ENCODE data around the gene METTL25B.

DNA sequence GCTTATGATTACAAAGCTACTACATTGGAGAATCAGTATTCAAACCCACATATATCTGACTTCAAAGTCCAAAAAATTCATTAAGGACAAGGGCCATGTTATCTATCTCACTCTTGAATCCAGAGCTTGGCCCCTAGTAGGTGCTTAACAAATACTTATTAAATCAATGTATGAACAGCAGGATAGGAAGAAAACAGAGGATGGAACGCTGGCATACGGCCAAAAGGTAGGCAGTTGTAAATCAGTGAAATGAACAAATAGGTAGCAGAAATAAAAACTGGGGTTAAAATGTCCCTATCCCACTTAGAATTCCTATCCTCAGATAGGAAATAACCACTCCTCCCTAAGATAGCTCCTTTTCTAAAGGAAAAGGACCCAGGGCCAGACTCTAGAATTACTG, 10.6 kb downstream of the METTL25B start:
- TF ChIP-seq, protein P1, sequence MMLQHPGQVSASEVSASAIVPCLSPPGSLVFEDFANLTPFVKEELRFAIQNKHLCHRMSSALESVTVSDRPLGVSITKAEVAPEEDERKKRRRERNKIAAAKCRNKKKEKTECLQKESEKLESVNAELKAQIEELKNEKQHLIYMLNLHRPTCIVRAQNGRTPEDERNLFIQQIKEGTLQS (CRISPR knock-in tag; IDR thresholded peaks at IDR 0.05) = no peak
- TF ChIP-seq XRCC5 (optimal IDR thresholded peaks at IDR 0.05; ENCODE audit: low read length) (no peak), CBX5 (CRISPR knock-in tag; IDR thresholded peaks at IDR 0.05; ENCODE audit: borderline replicate concordance) (no peak), ZNF547 (CRISPR knock-in tag; IDR thresholded peaks at IDR 0.05) (no peak), ZNF773 (CRISPR knock-in tag; IDR thresholded peaks at IDR 0.05; ENCODE audit: borderline replicate concordance) (no peak), ZNF839 (CRISPR knock-in tag; IDR thresholded peaks at IDR 0.05; ENCODE audit: borderline replicate concordance) (no peak), HOMEZ (CRISPR knock-in tag; IDR thresholded peaks at IDR 0.05; ENCODE audit: low read depth) (no peak), GPN1 (CRISPR knock-in tag; IDR thresholded peaks at IDR 0.05; ENCODE audit: borderline replicate concordance) (no peak), TAF1 (CRISPR knock-in tag; IDR thresholded peaks at IDR 0.05) (no peak), ZNF318 (CRISPR knock-in tag; IDR thresholded peaks at IDR 0.05) (no peak), BCLAF1 (IDR thresholded peaks at IDR 0.05) (no peak)
- TF ChIP-seq, protein P2, sequence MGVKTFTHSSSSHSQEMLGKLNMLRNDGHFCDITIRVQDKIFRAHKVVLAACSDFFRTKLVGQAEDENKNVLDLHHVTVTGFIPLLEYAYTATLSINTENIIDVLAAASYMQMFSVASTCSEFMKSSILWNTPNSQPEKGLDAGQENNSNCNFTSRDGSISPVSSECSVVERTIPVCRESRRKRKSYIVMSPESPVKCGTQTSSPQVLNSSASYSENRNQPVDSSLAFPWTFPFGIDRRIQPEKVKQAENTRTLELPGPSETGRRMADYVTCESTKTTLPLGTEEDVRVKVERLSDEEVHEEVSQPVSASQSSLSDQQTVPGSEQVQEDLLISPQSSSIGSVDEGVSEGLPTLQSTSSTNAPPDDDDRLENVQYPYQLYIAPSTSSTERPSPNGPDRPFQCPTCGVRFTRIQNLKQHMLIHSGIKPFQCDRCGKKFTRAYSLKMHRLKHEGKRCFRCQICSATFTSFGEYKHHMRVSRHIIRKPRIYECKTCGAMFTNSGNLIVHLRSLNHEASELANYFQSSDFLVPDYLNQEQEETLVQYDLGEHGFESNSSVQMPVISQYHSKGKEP (CRISPR knock-in tag; IDR thresholded peaks at IDR 0.05) = no peak

Measured in HepG2 (cell line).